AG10803 (cell line): ENCODE data around the gene BZW2.

ENCODE experiments used
- DNase-seq: peaks from one replicate; pipeline ENCODE4 v3.0.0; 2010; ENCODE audit warnings: low read depth
- H3K4me3 ChIP-seq: 2 replicates; pipeline ENCODE4 v1.5.1; 2011; ENCODE audit warnings: mild to moderate bottlenecking, low read length, control low read depth
- TF ChIP-seq, protein P1 (sequence below): conservative IDR thresholded peaks from 2 replicates; pipeline ENCODE4 v1.5.1; 2011; ENCODE audit warnings: mild to moderate bottlenecking, low read length, control low read depth, inconsistent platforms

Gene BZW2

DNA sequence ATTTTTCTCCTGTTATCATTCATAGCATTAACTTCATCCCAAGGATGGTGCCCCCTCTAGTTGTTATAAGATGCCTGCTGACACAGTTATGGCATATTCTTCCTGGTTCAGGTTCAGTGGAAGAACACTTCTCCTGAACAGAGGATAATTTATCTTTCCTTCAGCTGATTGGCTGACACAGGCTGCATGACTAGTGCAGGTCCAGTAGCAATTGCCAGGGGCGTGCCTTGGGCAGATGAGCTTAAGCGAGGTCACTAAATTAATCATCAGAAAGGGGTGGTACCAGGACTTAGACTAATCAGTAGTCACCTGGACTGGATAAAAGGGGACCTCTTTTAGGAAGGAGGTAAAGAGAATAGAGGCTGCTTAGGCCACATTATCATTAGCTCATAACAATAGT lies 42.3 kb downstream of the BZW2 start:
- no peak for DNase-seq
- TF ChIP-seq, protein P1, sequence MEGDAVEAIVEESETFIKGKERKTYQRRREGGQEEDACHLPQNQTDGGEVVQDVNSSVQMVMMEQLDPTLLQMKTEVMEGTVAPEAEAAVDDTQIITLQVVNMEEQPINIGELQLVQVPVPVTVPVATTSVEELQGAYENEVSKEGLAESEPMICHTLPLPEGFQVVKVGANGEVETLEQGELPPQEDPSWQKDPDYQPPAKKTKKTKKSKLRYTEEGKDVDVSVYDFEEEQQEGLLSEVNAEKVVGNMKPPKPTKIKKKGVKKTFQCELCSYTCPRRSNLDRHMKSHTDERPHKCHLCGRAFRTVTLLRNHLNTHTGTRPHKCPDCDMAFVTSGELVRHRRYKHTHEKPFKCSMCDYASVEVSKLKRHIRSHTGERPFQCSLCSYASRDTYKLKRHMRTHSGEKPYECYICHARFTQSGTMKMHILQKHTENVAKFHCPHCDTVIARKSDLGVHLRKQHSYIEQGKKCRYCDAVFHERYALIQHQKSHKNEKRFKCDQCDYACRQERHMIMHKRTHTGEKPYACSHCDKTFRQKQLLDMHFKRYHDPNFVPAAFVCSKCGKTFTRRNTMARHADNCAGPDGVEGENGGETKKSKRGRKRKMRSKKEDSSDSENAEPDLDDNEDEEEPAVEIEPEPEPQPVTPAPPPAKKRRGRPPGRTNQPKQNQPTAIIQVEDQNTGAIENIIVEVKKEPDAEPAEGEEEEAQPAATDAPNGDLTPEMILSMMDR: no peak
- no peak overlapping the region for H3K4me3 ChIP-seq

DNA sequence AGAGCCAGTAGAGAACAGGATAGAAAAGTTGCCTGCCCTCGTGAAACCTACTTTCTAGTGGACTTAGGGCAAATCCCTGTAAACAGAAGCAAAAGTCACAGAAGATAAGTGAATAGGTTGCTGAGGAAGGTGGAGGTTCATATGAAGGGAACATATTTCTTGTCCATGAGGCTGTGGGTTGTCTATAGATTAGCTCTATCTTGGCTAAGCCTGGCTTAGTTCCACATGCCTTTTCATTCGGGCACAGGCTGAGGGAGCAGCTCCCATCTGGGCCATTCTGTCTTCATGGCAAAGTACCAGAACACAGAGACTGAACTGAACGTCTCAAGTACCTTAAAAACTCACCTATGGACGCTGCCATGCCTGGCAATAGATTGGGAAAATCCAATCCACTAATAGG lies 45.3 kb downstream of the BZW2 start:
- no peak for DNase-seq
- no peak overlapping the region for H3K4me3 ChIP-seq
- TF ChIP-seq, protein P1: no peak

DNA sequence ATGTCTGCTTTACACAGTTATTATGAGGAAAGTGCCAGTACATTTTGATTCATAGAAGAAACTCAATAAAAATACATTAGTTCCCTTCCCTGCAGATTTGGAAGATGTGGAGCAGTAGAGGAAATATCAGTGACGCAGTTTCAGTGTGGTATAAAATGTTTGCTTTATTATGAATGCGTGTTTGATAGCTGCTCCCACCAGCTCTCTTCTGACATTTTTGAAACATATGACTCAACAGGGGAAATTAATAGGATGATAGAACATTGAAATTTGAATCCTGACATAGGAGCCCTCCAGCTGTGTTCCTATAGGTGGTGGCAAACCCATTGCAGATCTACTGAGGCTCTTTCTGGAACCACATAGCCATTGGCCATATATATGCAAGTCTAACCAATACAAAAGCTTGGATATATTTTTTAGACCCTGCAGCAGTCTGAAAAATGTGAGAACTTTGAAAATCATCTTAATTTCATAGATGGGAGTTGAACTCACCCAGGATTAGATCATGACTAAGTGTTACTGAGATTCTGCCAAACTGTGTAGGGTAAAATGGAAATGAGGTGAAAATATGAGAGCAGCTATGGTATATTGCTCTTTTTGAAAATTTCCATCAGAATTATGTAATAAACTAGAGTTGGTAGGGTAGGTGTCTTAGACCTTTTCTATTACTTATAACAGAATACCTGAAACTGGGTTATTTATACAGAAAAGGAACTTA lies 47.8 kb downstream of the BZW2 start:
- no peak for DNase-seq
- no peak overlapping the region for H3K4me3 ChIP-seq
- TF ChIP-seq, protein P1: no peak

DNA sequence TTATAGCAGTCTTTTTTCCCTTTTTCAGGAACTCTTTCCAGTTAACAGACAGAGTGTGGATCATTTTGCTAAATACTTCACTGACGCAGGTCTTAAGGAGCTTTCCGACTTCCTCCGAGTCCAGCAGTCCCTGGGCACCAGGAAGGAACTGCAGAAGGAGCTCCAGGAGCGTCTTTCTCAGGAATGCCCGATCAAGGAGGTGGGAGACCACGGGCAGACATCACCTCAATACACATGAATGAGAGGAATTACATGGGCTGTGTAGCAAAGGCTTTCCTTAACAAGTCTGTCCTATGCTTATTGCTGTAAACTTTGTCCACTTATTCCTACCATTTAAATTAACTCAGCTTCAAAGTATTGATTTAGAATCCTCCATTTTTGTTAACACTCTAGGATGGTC lies 48.8 kb downstream of the BZW2 start:
- DNase-seq: no peak
- TF ChIP-seq, protein P1: no peak
- H3K4me3 ChIP-seq: no peak overlapping the region

DNA sequence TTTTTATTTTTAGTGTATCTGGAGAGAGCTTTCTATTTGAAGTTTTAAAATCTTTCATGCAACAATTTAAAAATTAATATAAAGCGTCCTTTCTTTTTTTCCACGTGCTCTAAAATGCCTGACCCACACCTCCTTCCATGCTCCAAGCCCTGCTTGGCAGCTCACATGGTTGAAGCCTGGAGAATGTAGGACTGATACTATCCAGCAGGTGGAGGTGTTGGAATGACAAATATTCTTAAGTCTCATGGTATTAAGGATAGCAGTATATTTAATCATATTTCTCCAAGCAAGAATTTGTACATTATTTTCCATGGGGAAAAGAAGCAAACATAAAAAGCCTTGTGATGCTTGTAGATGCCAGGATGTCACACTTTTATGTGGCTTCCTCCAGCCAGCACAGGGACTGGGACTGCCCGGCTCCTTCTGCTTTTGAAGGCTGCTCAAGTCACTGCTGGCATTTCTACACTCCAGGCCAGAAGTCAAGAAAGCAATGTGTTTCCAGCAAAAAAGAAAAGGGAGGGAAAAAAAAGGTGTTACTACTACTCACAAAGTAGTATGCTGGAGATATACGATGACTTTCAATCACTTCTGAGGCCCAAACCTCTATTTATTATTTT lies 49.7 kb downstream of the BZW2 start:
- TF ChIP-seq, protein P1: peak; percentile 75
- peak; percentile 72 for DNase-seq
- no peak overlapping the region for H3K4me3 ChIP-seq

DNA sequence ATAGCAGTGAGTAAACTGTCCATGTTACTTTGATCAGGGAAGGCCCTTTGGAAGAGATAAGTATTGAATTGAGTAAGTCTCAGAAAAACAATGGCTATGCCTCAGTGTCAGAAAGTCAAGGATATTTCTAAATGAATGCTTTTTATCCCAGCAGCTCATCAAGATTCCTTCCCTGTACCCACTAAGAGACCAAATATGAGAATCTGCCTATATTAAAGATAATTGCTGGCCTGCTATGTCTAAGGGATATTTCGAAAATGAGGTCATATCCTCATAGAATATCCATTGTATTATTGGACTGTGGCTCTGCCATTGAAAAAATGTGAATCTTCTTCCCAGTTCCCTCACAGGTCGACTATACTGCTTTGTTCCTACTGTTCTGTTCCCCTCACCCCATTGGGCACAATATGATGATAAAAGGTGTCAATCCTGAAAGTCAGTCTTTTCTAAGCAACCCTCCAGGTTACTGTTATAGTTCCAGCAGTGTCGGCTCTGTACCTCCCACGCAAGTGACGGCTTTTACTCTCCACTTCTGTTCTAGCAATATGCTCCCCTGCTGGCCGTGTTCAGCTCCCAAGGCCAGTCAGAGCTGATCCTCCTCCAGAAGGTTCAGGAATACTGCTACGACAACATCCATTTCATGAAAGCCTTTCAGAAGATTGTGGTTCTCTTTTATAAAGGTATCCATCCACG lies 51.7 kb downstream of the BZW2 start:
- no peak overlapping the region for H3K4me3 ChIP-seq
- TF ChIP-seq, protein P1: no peak
- peak; percentile 69 for DNase-seq
